ENCODE data around the gene C7orf33. TPM values are rescaled to one million over a fixed set of nuclear protein-coding genes. Genes with fewer than 3 reads are reported as not detected.
A peak's percentile ranks its signal among the peaks of the same experiment; 100 is the strongest.

The C7orf33 gene
- total RNA-seq, 2 experiments from 2014 or later: not detected

DNA sequence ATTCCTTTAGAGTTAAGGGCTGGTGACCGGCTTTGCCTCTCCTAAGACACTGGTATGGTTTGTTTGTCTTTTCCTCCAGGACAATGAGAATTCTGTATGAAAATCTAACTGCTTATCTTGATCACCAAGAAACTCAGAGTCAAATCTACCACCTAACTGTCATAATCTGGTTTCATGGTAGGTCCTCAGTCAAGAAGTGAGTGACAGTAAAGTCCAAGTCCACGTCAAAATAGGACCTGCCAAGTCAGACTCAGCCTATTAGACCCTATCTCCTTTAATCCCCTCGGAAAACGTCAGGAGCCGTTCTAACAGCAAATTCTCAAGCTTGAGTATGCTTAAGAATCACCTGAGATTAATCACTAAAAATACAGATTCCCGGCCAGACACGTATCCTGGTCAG lies 37.4 kb downstream of the C7orf33 start:
- CTCF ChIA-PET (ENCODE audit: unreplicated experiment): no interaction called here

GRCh38 chr7:148630078-148630477 lies 39.5 kb downstream of the C7orf33 start:
- Histone ChIP-seq H3K4me1 (ENCODE audit: insufficient read depth, low read length, poor library complexity, severe bottlenecking) (no peaks in the 10 kb centered on the region), H3K79me2 (ENCODE audit: insufficient read depth, low read depth, low read length) (no peaks in the 10 kb centered on the region), H3K4me3 (ENCODE audit: low read depth, low read length, poor library complexity, severe bottlenecking) (no peak overlapping the region), H3K27ac (ENCODE audit: low read depth, low read length, poor library complexity, severe bottlenecking) (no peak overlapping the region), H2AFZ (ENCODE audit: low read length) (no peak overlapping the region), H4K20me1 (ENCODE audit: insufficient read depth, low read length) (no peaks in the 10 kb centered on the region), H3K4me2 (ENCODE audit: low read length) (no peak overlapping the region), H3K9me3 (ENCODE audit: low read length) (no peaks in the 10 kb centered on the region), H3K36me3 (ENCODE audit: insufficient read depth, low read length) (no peaks in the 10 kb centered on the region), H3K9me2 (ENCODE audit: insufficient read depth, low read length) (no peaks in the 10 kb centered on the region)
- no peak for DNase-seq (ENCODE audit: low spot score)
- ChIA-PET POLR2A (no interaction called here), CTCF (ENCODE audit: unreplicated experiment) (no interaction called here)
- TF ChIP-seq CTCF (conservative IDR thresholded peaks at IDR 0.05; ENCODE audit: low read length): no peak
- TF ChIP-seq EZH2phosphoT487 (IDR thresholded peaks at IDR 0.05; ENCODE audit: borderline replicate concordance, low read depth, low read length): no peak
- no TSS peak for BruUV-seq (replicated peaks)
- intact Hi-C loops (cut with micrococcal nuclease; ENCODE audit: unreplicated experiment): no loop called here

More for the DNA sequence above, 37.4 kb downstream of the C7orf33 start:
- Histone ChIP-seq H3K36me3 (ENCODE audit: insufficient read depth, low read length) (no peaks in the 10 kb centered on the region), H3K27ac (ENCODE audit: low read depth, low read length, poor library complexity, severe bottlenecking) (no peak overlapping the region), H3K4me2 (ENCODE audit: low read length) (no peak overlapping the region), H3K9me3 (ENCODE audit: low read length) (no peaks in the 10 kb centered on the region), H3K79me2 (ENCODE audit: insufficient read depth, low read depth, low read length) (no peaks in the 10 kb centered on the region), H3K4me1 (ENCODE audit: insufficient read depth, low read length, poor library complexity, severe bottlenecking) (no peaks in the 10 kb centered on the region), H3K4me3 (ENCODE audit: low read depth, low read length, poor library complexity, severe bottlenecking) (no peak overlapping the region), H4K20me1 (ENCODE audit: insufficient read depth, low read length) (no peaks in the 10 kb centered on the region), H2AFZ (ENCODE audit: low read length) (no peak overlapping the region), H3K9me2 (ENCODE audit: insufficient read depth, low read length) (no peaks in the 10 kb centered on the region)
- POLR2A ChIA-PET: interaction anchor here (0.6 to 0.7 kb wide), 2 partner anchors 146 to 904 kb away, joined by 3 read pairs; no protein-coding TSS in a partner anchor
- no TSS peak for BruUV-seq (replicated peaks)
- TF ChIP-seq EZH2phosphoT487 (IDR thresholded peaks at IDR 0.05; ENCODE audit: borderline replicate concordance, low read depth, low read length): no peak
- TF ChIP-seq CTCF (conservative IDR thresholded peaks at IDR 0.05; ENCODE audit: low read length): no peak
- no peak for DNase-seq (ENCODE audit: low spot score)
- intact Hi-C loops (cut with micrococcal nuclease; ENCODE audit: unreplicated experiment): no loop called here

DNA sequence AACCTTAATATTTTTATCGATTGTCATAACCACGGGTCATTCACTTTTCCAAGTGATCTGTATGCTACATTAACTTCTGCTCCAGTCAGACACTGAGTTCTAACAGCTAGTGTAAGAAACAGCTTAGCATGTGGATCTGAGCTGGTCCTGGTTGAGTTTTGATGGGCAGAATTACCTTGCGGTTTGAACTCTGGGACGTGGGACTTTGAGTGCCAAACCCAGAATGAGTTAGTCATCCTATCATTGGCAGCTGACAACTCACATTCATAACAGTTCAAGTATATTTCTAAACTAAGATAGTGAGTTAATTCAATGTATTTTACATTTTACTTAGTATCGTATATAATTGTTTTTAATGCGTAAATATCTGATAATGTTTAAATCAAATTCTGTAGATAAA lies 43.2 kb downstream of the C7orf33 start:
- CTCF ChIA-PET (ENCODE audit: unreplicated experiment): no interaction called here
- POLR2A ChIA-PET: interaction anchor here (0.5 to 0.7 kb wide), 3 partner anchors 72 to 308 kb away, joined by 3 to 6 read pairs (median 3); no protein-coding TSS in a partner anchor

More for the DNA sequence above, 43.2 kb downstream of the C7orf33 start:
- no peak for TF ChIP-seq CTCF (conservative IDR thresholded peaks at IDR 0.05; ENCODE audit: low read length)
- no peak for TF ChIP-seq EZH2phosphoT487 (IDR thresholded peaks at IDR 0.05; ENCODE audit: borderline replicate concordance, low read depth, low read length)
- H3K9me3 ChIP-seq (ENCODE audit: low read length): no peaks in the 10 kb centered on the region
- no peak overlapping the region for H3K4me3 ChIP-seq (ENCODE audit: low read depth, low read length, poor library complexity, severe bottlenecking)
- H3K36me3 ChIP-seq (ENCODE audit: insufficient read depth, low read length): no peaks in the 10 kb centered on the region
- no peak overlapping the region for H3K4me2 ChIP-seq (ENCODE audit: low read length)
- H3K27ac ChIP-seq (ENCODE audit: low read depth, low read length, poor library complexity, severe bottlenecking): no peak overlapping the region
- H3K9me2 ChIP-seq (ENCODE audit: insufficient read depth, low read length): no peaks in the 10 kb centered on the region
- BruUV-seq (replicated peaks): no TSS peak
- DNase-seq (ENCODE audit: low spot score): no peak
- peak overlapping the region; percentile 61; the same call in 1 of the 2 replicates for H2AFZ ChIP-seq (ENCODE audit: low read length)
- H4K20me1 ChIP-seq (ENCODE audit: insufficient read depth, low read length): no peaks in the 10 kb centered on the region
- no peaks in the 10 kb centered on the region for H3K4me1 ChIP-seq (ENCODE audit: insufficient read depth, low read length, poor library complexity, severe bottlenecking)
- H3K79me2 ChIP-seq (ENCODE audit: insufficient read depth, low read depth, low read length): no peaks in the 10 kb centered on the region
- intact Hi-C loops (cut with micrococcal nuclease; ENCODE audit: unreplicated experiment): no loop called here
